AG04450 (cell line): ENCODE results near the gene SEC11C. TPM values are rescaled to one million over a fixed set of nuclear protein-coding genes. Genes with fewer than 3 reads are reported as not detected.

Experiments used
- CTCF ChIA-PET: fragments of 300-600, 350-600 bp; formaldehyde crosslinking; extraction: SDS; loops from one replicate; lab custom pipeline; 2022; ENCODE audit warnings: antibody characterized with exemption, inconsistent platforms; lab: Charles Lee
- POLR2A ChIA-PET: fragments of 350-600 bp; formaldehyde crosslinking; extraction: SDS; loops from one replicate; lab custom pipeline; 2021; ENCODE audit warnings: antibody characterized with exemption, inconsistent platforms; lab: Yijun Ruan, JAX
- DNase-seq: peaks from one replicate; pipeline ENCODE4 v3.0.0-alpha.2; 2011; ENCODE audit warnings: low read depth, low spot score
- H3K27ac ChIP-seq: one replicate; pipeline ENCODE4 v1.5.1; 2012; ENCODE audit warnings: low read depth, low read length, control low read depth
- H3K27me3 ChIP-seq: one replicate; pipeline ENCODE4 v1.6.0; 2012; ENCODE audit warnings: low read length; ENCODE audit not compliant: control insufficient read depth, insufficient read depth
- H3K4me3 ChIP-seq: 2 replicates; pipeline ENCODE4 v1.5.1; 2011; ENCODE audit warnings: mild to moderate bottlenecking, low read depth, low read length, control low read depth
- H3K9me3 ChIP-seq: 2 replicates; pipeline ENCODE4 v1.5.1; 2012; ENCODE audit warnings: low read length; ENCODE audit not compliant: control insufficient read depth, insufficient read depth
- polyA plus RNA-seq: library from polyadenylated mRNA; depleted of rRNA; stranded (reverse); fragments of >200 nt; gene quantifications from 2 replicates; pipeline ENCODE4 v1.2.3, GENCODE V29; 2011
- TF ChIP-seq, protein P1 (sequence below): IDR thresholded peaks from 2 replicates; pipeline ENCODE4 v1.5.1; 2011; ENCODE audit warnings: low read depth, low read length, control low read depth, inconsistent platforms

SEC11C gene
- polyA plus RNA-seq, 1 experiment: 19.7 TPM

DNA sequence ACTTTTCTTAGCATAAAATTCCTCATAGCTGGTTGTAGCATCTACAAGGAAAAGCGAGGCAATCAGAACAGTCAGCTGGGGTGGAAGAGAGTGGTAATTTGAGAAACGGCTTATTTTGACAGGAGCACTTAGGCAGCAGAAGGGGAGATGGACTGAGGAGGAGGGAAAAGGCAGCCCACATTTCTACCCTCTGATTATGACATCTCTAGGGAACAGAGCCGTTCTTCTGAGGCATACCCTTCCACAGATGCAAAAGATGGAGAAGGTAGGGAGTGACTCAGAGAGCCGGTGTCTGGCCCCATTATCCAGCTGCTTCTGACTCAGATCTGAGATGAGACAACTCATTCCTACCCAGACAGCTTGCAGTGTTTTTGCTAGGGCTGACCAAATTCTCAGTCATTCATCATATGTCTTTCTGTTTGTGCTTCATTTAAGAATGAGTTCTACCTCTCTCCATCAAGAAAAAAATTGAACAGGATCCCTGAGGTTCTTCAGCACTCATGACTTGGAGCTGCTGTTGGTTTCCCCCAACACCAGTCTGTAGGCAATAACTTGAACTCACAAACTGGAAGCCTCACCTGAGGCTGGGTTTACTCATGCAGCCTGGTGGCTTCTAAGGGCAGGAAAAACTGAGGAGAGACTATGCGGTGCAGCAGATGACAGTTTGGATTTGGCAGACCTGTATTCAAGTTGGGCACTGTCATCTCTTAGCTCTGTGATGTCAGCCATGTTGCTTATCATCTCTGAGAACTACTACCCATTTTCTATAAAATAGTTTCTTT, 15.9 kb upstream of the SEC11C start:
- Histone ChIP-seq H3K27me3 (peaks cover 12% of the 10 kb centered on the region), H3K4me3 (no peak overlapping the region), H3K9me3 (no peaks in the 10 kb centered on the region), H3K27ac (no peak overlapping the region)
- ChIA-PET POLR2A (no interaction called here), CTCF (interaction anchor here (1.1 kb wide), 1 partner anchor 360 kb away, joined by 3 read pairs; no protein-coding TSS in a partner anchor)
- TF ChIP-seq, protein P1, sequence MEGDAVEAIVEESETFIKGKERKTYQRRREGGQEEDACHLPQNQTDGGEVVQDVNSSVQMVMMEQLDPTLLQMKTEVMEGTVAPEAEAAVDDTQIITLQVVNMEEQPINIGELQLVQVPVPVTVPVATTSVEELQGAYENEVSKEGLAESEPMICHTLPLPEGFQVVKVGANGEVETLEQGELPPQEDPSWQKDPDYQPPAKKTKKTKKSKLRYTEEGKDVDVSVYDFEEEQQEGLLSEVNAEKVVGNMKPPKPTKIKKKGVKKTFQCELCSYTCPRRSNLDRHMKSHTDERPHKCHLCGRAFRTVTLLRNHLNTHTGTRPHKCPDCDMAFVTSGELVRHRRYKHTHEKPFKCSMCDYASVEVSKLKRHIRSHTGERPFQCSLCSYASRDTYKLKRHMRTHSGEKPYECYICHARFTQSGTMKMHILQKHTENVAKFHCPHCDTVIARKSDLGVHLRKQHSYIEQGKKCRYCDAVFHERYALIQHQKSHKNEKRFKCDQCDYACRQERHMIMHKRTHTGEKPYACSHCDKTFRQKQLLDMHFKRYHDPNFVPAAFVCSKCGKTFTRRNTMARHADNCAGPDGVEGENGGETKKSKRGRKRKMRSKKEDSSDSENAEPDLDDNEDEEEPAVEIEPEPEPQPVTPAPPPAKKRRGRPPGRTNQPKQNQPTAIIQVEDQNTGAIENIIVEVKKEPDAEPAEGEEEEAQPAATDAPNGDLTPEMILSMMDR: no peak
- peak; percentile 75 for DNase-seq

- Histone ChIP-seq H3K27ac (no peak overlapping the region), H3K27me3 (peaks cover 12% of the 10 kb centered on the region), H3K9me3 (no peaks in the 10 kb centered on the region), H3K4me3 (no peak overlapping the region)
- CTCF ChIA-PET: interaction anchor here (1.1 kb wide), 1 partner anchor 360 kb away, joined by 3 read pairs; no protein-coding TSS in a partner anchor
- POLR2A ChIA-PET: no interaction called here
- TF ChIP-seq, protein P1: no peak
- no peak for DNase-seq
Observed at GRCh38 chr18:59124370-59124704, 15.3 kb upstream of the SEC11C start.

- TF ChIP-seq, protein P1: no peak
- CTCF ChIA-PET: no interaction called here
- no peak for DNase-seq
- Histone ChIP-seq H3K4me3 (no peak overlapping the region), H3K9me3 (peaks cover 2% of the 10 kb centered on the region; the same call in 1 of the 2 replicates), H3K27ac (no peak overlapping the region), H3K27me3 (peaks cover 28% of the 10 kb centered on the region)
- POLR2A ChIA-PET: interaction anchor here (0.6 kb wide), 1 partner anchor 590 kb away, joined by 4 read pairs; no protein-coding TSS in a partner anchor
Observed at GRCh38 chr18:59127047-59127446, 12.6 kb upstream of the SEC11C start.

DNA sequence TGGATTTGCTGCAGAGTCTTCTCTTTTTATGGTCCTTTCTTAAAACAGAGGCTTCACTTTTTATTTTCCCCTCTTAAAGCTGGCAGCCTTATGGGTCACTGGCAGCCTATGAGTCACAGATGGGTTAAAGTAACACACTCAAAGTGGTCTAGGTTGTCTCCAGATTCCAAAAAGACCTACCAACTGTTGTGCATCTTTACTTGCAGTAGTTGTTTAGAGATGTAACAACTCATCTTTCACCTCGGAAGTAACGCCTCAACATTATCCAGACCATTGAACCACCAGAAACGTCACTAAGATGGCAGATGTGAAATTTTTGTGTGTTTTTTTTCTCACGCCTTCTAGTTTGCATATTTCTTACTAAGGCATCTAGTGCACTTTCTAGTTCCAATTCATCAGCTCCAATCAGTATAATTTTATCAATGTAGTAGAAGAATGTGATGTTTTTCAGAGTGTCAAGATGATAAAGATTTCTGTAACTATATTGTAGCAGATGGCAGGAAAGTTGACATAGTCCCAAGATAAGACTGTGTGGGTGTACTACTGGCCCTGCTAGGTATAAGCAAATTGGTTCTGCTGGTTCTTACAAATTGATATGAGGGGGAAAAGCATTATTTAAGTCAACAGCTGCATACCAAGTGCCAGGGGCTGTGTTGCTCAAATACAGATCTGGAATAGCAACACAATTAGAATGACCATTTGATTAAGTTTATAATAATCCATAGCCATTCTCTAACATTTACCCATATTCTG, 9.6 kb upstream of the SEC11C start:
- no peak for DNase-seq
- CTCF ChIA-PET: interaction anchor here (0.9 kb wide), 1 partner anchor 48 kb away, joined by 3 read pairs; no protein-coding TSS in a partner anchor
- no peak overlapping the region for H3K4me3 ChIP-seq
- H3K27ac ChIP-seq: no peak overlapping the region
- peaks cover 3% of the 10 kb centered on the region; the same call in 1 of the 2 replicates for H3K9me3 ChIP-seq
- TF ChIP-seq, protein P1: no peak
- peaks cover 51% of the 10 kb centered on the region for H3K27me3 ChIP-seq
- POLR2A ChIA-PET: no interaction called here
